HG02981 (cell line): Measurements from ENCODE around the gene KIFBP.
A peak's percentile ranks its signal among the peaks of the same experiment; 100 is the strongest.
"Not testable (repeated sequence)": the region's sequence is repeated elsewhere in the genome, so short reads cannot be mapped to it uniquely, and the experiment has no call there.

Experiments used
- ATAC-seq: cut with Tn5 transposase; IDR thresholded peaks from one replicate; pipeline ENCODE4 v1.9.1; 2021; ENCODE audit warnings: mild to moderate bottlenecking, moderate library complexity; ENCODE audit not compliant: unreplicated experiment

KIFBP gene

DNA sequence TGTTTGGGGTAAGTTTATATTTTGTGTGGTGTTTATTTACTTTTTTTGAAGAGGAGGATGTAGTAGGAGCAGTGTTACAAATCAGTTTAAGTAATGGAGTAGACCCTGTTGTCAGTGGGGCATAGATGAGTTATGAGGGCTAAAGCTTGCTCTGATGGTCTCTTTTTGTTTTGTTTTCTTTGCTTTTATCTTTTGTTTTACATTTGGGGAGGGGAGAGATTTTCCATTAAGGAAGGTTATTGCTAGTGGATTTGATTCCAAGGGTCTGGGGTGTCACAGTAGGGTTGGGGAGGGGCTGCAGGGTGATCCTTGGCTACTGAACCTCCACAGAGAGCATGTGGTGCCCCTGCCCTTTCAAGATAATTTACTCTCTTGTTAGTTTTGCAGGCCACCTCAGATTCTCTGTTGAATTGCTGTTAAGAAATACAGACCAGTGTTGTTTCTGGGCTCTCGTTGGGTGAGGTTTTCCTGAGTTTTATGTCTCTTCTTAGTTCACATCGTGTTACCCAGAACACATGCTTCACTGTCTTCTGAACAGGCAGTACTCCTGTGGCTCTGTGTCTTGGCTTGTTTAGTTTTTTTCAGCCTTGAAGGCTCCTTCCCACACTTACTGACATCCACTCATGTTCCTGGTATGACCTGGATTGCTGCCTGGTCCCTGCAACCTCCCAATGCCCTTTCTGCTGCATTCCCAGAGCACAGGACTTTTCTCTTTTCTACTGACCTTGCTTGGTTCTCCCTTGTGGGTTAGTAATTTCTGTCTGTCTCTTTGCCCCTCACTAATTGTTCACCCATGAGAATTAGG lies 4.2 kb downstream of the KIFBP start:
- no peak for ATAC-seq

DNA sequence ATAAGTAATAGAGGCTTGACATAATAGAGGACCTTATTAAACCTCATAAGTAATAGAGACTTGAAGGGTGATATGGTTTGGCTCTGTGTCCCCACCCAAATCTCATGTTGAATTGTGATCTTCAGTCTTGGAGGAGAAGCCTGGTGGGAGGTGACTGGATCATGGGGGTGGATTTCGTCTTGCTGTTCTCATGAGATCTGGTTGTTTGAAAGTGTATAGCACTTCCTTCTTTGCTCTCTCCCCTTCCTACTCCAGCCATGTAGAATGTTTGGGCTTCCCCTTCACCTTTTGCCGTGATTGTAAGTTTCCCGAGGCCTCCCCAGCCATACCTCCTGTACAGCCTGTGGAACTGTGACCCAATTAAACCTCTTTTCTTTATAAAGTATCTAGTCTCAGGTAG lies 8.6 kb downstream of the KIFBP start:
- no peak for ATAC-seq

DNA sequence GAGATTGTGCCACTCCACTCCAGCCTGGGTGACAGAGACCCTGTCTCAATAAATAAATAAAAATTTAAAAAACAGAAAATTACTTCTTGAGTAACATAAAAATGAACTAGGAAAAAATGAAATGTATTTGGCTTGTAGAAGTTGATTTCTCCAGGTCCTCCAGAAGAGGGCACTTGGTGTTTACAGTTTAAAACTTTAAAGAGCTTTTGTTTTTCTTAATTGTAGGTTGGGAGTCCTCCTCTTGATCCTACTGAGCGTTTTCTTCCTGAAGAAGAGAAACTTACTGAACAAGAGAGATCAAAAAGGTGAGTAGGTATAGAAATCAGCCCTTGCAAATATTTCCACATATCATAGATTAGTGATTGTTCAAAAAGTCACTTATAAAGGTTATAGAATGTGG lies 16.2 kb downstream of the KIFBP start:
- no peak for ATAC-seq

DNA sequence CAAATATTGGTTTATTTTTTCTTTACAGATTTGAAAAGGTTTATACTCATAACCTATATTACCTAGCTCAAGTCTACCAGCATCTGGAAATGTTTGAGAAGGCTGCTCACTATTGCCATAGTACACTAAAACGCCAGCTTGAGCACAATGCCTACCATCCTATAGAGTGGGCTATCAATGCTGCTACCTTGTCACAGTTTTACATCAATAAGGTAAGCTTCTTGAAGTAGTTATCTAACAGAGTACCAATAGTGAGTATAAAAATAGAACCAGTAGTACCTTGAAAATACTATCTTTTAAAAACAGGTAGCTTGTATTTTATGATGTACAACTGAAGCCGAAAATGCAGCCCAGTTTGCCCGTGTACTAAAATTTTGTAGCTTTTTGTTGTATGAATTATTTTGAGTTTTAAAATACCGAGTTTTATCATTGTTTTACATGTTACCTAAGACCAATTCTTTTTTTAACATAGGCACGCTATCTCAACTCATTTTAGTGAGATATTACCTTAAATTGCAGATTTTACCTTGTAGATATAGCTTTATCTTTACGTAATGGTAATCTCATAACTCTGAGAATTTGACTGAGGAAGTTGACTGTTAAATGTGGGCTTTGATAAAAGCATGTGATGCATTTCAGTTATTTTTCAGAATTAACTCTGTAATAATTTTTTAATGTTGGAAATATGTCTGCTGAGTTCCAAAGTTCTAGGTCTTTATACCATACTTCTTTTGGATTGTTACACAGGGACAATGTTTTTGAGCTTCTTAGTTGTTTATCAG lies 17.3 kb downstream of the KIFBP start:
- ATAC-seq, result no peak

DNA sequence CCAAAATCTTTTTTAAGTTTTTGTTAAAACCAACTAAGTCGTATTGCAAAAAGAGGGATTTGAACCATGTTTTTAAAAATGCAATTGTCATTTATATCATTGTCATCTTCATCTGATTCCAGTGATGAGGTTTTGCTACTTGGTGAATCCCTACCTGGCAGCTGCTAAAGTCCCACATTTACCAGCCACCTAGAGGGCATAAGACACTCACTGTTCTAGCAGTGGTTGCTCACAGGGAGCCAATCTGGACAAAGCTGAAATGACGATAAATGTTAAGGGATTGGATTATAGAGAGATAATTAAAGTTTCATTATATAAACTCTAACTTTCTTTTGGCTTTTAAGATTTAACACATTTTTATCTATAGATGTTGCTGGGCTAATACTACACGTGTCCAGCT lies 18.7 kb downstream of the KIFBP start:
- ATAC-seq, result no peak

DNA sequence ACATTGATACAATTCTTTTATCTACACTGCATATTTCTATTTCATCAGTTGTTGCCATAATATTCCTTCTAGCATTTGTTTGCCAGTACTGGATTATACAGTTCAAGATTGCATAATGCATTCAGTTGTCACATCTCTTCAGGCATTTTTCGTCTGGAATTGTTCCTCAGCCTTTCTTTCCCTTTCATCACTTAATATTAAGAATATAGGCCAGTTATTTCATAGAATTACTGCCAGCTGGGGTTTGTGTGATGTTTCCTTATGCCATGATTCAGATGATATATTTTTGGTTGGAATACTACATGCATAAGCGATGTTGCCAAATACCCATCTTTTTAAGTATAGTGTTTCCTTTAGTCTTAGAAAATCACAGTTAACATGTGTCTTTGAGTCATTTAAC lies 20.8 kb downstream of the KIFBP start:
- ATAC-seq, result no peak

DNA sequence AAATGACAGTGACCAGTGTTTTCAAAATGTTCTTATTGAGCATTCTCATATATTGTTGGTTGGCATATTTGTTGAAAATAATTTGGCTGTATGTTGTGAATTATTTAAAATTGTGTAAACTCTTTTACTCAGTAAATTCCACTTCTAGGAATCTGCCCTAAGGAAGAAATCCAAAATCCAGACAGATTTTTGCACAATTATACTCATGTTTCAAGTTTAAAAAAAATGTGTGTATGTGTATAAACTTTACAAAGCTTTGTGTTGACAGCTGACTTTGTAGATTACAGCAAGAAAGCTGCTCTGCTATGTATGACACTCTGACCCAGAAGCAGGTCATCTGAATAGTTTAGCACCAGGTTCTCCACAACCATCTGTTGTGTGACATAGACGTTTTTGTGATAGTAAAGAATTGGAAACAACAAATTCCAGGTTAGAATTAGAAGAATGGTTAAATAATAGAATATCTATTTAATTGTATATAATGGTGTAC lies 21.6 kb downstream of the KIFBP start:
- ATAC-seq, result no peak

DNA sequence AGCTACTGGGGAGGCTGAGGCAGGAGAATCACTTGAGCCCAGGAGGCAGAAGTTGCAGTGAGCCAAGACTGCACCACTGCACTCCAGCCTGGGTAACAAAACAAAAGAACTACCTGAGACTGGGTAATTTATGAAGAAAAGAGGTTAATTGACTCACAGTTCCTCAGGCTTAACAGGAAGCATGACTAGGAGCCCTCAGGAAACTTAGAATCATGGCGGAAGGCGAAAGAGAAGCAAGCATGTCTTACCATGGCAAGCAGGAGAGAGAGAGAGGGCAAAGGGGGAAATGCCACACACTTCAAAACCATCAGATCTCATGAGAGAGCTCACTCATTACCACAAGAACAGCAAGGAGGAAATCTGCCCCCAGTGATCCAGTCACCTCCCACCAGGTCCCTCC lies 24.2 kb downstream of the KIFBP start:
- ATAC-seq, result not testable (repeated sequence)

DNA sequence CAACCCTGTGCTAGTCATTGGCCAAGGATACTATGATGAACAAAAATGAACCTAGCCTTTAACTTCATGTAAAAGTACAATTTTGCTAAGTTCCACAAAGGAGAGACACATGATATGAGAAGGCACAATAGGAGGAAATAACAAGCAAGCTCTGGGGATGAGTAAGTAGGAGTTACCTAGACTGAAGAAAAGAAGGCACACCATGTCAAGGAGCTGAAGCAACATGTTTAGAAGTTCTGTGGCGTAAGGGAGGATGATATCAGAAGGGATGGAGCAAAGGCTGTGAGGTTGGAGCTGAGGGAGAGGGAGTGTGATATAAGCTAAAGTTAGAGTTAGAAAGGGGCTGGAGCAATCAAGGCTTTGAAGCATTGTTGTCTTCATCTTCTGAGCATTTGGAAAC lies 25.6 kb downstream of the KIFBP start:
- ATAC-seq, result no peak

DNA sequence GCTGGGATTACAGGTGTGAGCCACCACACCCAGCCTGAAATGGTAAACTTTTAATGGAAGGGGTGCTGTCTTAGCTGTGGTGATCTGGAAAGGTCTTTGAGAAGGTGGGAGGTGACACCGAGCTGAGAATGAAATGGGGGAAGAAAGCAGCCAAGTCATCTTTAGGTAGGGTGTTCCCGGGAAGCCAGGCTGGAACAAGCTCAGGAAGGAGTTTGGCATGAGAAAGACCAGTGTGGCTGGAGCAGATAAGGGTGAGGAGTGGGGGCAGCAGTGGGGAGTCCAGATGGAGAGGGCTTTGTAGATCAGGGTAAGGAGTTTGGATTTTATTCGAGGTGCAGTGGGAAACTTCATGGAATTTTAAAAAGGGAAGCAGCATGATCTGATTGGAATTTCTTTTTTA lies 30.0 kb downstream of the KIFBP start:
- ATAC-seq, result no peak

DNA sequence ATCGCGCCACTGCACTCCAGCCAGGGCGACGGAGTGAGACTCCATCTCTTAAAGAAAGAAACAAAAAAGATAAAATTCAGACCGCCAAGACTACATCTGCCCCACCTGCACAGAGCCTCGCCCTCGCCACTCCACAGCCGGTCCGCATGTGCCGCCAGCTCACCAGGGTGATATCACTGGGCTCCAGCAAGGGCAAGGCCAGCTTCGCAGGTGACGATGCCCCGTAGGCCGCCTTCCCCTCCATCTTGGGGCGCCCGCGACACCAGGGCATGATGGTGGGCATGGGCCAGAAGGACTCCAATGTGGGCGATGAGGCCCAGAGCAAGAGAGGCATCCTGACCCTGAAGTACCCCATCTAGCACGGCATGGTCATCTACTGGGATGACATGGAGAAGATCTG lies 34.0 kb downstream of the KIFBP start:
- no peak for ATAC-seq

DNA sequence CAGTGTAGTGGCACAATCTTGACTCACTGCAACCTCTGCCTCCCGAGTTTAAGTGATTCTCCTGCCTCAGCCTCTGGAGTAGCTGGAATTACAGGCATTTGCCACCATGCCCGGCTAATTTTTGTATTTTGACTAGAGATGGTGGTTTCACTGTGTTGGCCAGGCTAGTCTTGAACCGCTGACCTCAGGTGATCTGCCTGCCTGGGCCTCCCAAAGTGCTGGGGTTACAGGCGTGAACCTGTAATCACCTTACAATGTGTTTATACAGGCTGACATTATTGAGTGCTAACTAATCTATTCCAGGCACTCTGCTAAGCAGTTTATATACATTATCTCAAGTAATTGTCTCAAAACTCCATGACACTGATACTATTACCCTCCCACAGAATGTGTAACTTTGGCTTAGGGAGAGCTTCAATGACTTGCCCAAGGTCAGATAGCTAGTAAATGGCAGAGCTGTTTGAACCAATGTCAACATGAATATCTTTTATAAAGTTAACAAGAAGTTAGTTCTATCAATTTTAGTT lies 36.8 kb downstream of the KIFBP start:
- no peak for ATAC-seq

DNA sequence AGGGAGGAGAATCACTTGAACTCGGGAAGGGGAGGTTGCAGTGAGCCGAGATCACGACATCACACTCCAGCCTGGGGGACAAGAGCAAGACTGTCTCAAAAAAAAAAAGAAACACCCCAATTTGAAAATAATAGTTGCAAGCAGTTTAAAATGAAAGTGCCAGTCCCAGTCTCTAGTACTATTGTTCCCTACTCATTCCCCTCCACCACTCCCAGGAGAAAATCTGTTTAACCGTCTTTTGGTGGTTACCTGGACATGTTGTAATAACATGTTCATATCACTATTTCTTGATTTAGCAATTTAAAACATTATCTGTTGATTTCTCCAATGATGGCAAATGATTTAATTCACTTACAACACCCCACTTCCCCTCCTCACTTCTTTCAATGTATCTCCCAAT lies 44.7 kb downstream of the KIFBP start:
- no peak for ATAC-seq

DNA sequence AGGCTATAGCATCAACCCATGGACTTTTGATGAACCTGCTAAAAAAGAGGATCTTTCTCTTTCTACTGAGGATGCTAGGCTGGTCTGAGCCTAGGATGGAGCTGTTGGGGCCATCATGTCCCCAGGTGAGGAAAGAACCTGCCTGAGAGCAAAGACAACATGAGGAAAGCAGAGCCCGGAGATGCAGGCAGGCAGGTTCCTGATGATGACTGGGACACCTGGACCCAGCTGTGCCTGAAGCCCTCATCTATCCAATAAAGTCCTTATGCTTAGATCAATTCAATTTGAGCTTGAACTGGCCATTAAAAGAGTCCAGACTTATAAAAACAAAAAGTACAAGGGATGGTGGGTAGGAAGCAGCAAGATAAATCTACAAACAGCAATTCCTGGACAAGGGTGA lies 48.9 kb downstream of the KIFBP start:
- no peak for ATAC-seq

DNA sequence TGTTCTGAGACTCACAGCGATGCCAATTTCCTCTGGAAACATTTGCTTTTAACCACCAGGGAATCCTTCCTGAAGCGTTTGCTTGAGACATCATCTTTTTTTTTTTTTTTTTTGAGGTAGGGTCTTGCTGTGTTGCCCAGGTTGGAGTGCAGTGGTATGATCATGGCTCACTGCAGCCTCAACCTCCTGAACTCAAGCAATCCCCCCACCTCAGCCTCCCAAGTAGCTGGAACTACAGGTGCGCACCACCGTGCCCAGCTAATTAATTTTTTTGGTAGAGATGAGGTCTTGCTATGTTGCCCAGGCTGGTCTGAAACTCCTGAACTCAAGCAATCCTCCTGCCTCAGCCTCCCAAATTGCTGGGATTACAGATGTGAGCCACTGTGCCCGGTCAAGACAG lies 52.3 kb downstream of the KIFBP start:
- not testable (repeated sequence) for ATAC-seq

DNA sequence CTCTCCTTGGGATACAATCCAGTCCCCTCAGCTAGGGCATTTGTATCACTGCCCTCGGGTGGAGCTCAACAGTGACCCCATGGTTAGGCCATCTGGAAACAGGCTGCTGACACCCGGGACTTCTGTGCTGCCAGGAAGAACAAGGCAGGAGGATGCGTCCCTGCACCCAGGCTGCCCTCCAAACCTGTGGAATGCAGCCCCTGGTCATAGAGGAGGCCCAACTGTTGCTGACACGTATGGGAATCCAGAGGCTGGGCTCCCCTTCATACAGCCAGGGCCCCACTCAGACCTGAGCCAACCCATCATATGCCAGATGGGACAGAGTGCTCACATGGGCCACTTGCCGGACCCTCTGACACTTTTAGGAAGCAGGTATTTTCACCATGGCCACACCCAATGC lies 53.8 kb downstream of the KIFBP start:
- ATAC-seq, result no peak

DNA sequence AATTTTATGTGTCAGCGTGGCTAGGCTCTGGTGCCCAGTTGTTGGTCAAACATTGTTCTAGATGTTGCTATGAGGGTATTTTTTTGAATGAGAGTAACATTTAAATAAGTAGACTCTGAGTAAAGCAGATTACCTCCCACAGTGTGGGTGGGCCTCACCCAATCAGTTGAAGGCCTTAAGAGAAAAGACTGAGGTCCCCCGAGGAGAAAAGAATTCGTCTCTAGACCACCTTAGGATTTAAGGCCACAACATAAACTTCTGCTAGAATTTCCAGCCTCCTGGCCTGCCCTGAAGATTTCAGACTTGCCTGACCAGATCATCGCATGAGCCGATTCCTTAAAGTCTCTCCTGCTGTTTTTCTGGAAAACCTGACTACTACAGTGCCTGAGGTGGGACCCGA lies 54.2 kb downstream of the KIFBP start:
- no peak for ATAC-seq

DNA sequence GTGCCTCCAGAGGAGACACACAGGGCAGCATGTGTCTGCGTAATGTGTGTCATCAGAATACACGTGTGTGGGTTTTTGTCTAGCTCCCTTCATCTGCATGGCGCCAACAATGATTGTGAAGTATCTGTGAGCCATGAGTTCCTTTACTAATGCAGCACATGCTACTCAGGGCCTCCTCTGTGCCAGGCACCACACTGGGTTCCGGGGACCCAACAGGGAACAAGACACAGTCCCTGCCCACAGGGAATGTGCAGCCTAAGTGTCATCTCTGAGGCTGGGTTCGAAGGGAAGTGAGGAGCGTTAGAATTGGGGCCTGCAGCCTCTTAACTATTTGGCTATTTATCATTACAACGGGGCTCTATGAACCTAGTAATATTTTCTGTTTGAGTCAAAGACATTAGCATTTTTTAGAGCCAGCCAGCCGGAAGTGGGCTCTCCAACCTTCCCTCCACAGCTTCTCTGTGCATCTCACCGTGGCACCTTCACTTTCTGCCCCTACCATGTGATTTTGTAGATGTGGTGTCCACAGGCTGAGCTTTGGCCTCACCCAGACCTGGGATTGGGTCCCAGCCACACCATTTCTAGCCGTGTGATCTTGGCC lies 55.4 kb downstream of the KIFBP start:
- peak; percentile 48 for ATAC-seq

DNA sequence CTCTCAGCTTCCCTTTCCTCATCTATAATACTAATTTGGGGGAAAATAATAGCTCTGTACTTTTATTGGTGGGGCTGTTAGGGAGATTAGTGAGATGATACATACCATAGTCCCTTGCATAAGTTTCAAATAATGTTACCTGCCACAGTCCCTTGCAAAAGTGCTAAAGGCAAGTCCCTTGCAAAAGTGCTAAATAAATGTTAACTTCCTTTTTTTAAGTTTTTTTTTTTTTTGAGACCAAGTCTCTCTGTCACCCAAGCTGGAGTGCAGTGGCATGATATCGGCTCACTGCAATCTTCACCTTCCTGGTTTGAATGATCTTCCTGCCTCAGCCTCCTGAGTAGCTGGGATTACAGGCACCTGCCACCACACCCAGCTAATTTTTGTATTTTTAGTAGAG lies 55.9 kb downstream of the KIFBP start:
- no peak for ATAC-seq

DNA sequence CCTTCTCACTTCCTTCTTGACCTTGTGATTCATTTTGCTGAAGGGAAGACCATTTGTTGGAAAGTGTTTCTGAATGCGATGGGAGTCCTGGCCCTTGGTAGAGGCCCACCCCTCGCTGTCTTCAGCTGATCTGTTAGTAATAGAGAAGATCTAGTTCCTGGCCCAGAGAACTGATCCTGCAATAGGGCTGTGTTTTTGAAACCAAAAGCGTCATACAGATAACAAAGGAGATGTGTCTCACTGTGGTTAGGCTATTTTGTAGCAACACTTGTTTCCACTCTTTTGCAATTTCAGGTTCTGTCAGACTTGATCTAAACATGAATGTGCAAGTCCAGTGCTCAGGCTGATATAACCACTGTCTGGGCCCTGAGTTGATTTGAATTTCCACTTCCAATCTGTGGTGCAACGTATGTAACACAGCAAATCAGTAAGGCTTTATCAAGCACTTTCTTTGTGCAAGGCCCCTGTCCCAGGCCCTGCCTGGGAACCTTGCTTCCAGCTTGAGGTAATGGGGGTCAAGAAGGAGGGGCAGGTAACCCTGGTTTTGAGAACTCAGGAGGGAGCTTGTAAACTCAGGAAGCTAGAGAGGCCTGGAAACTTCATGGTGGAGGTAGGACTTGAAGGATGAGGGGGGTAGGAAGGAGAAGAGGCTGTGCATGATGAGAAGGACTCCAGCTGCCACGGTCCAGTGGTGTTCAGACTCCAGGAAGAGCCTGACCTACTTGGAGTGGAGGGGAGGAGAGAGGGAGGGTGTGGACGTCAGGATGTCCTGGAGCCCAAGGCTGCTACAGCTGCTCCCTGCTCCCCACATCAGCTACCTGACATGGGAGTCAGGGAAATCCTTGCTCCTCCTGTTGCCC lies 57.1 kb downstream of the KIFBP start:
- peak; percentile 65 for ATAC-seq
